ENCODE measurements around the gene CIART. TPM values are rescaled to one million over a fixed set of nuclear protein-coding genes. Genes with fewer than 3 reads are reported as not detected.
"Not testable (repeated sequence)": the region's sequence is repeated elsewhere in the genome, so short reads cannot be mapped to it uniquely, and the experiment has no call there.

The CIART gene
- total and polyA plus RNA-seq, 4 donors = 0.51 to 7.1 (median 1.9) TPM

DNA sequence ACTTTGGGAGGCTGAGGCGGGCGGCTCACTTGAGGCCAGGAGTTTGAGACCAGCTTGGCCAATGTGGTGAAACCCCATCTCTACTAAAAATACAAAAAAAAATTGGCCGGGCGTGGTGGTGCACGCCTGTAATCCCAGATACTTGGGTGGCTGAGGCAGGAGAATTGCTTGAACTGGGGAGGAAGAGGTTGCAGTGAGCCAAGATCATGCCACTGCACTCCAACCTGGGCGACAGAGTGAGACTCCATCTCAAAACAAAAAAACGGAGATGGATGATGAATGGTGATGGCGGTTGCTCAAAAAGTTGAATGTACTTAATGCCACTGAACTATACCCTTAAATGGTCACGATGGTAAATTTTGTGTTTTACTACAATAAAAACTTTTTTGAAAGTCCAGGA is 26.2 kb downstream of the CIART start:
- H3K4me1 ChIP-seq (ENCODE audit: control insufficient read depth in 4 of 4, insufficient read depth in 4 of 4, low read length in 3 of 4); DNase-seq (ENCODE audit: low spot score); H3K9me3 ChIP-seq (ENCODE audit: control insufficient read depth in 4 of 4, low read length in 3 of 4); H3K4me3 ChIP-seq (ENCODE audit: low read depth in 1 of 3, low read length in 3 of 3); H3K9ac ChIP-seq (ENCODE audit: low read depth in 1 of 2, low read length in 2 of 2); H3K27ac ChIP-seq (ENCODE audit: low read depth in 1 of 2, low read length in 2 of 2); H3K27me3 ChIP-seq (ENCODE audit: control insufficient read depth in 4 of 4, insufficient read depth in 4 of 4, low read length in 3 of 4): not testable (repeated sequence)
- 97% methylated on average over 9 of the region's 9 CpGs for WGBS
- H3K36me3 ChIP-seq (ENCODE audit: control insufficient read depth in 4 of 4, insufficient read depth in 3 of 4, low read depth in 1 of 4, low read length in 3 of 4) = peaks cover 1 to 12% (median 6%) of the 10 kb centered on the region in 4 donors

- TF ChIP-seq JUND (IDR thresholded peaks at IDR 0.05) (no peak), FOXA2 (IDR thresholded peaks at IDR 0.05) (no peak), MAX (IDR thresholded peaks at IDR 0.05) (no peak), NR2F2 (IDR thresholded peaks at IDR 0.05) (no peak), CTCF (IDR thresholded peaks at IDR 0.05; ENCODE audit: low read depth, low read length, missing input control) (no peak), FOXA1 (IDR thresholded peaks at IDR 0.05) (no peak), SP1 (IDR thresholded peaks at IDR 0.05) (no peak)
- TF ChIP-seq, protein P1, sequence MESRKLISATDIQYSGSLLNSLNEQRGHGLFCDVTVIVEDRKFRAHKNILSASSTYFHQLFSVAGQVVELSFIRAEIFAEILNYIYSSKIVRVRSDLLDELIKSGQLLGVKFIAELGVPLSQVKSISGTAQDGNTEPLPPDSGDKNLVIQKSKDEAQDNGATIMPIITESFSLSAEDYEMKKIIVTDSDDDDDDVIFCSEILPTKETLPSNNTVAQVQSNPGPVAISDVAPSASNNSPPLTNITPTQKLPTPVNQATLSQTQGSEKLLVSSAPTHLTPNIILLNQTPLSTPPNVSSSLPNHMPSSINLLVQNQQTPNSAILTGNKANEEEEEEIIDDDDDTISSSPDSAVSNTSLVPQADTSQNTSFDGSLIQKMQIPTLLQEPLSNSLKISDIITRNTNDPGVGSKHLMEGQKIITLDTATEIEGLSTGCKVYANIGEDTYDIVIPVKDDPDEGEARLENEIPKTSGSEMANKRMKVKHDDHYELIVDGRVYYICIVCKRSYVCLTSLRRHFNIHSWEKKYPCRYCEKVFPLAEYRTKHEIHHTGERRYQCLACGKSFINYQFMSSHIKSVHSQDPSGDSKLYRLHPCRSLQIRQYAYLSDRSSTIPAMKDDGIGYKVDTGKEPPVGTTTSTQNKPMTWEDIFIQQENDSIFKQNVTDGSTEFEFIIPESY (IDR thresholded peaks at IDR 0.05) = no peak
- TF ChIP-seq, protein P2, sequence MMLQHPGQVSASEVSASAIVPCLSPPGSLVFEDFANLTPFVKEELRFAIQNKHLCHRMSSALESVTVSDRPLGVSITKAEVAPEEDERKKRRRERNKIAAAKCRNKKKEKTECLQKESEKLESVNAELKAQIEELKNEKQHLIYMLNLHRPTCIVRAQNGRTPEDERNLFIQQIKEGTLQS (IDR thresholded peaks at IDR 0.05) = no peak
- H3K9ac ChIP-seq (ENCODE audit: low read depth in 1 of 2, low read length in 2 of 2) = no peak overlapping the region
- no peak for DNase-seq (ENCODE audit: low spot score)
- no peak overlapping the region for H3K4me3 ChIP-seq (ENCODE audit: low read depth in 1 of 3, low read length in 3 of 3)
- H3K36me3 ChIP-seq (ENCODE audit: control insufficient read depth in 4 of 4, insufficient read depth in 3 of 4, low read depth in 1 of 4, low read length in 3 of 4) = peaks cover 1 to 12% (median 6%) of the 10 kb centered on the region in 4 donors
- H3K27ac ChIP-seq (ENCODE audit: low read depth in 1 of 2, low read length in 2 of 2) = no peak overlapping the region
- 88% methylated on average over 10 of the region's 10 CpGs for WGBS
- no peaks in the 10 kb centered on the region for H3K27me3 ChIP-seq (ENCODE audit: control insufficient read depth in 4 of 4, insufficient read depth in 4 of 4, low read length in 3 of 4)
- no peaks in the 10 kb centered on the region for H3K9me3 ChIP-seq (ENCODE audit: control insufficient read depth in 4 of 4, low read length in 3 of 4)
- no peaks in the 10 kb centered on the region for H3K4me1 ChIP-seq (ENCODE audit: control insufficient read depth in 4 of 4, insufficient read depth in 4 of 4, low read length in 3 of 4)
Measured at GRCh38 chr1:150309758-150310508, 27.6 kb downstream of the CIART start.

- DNase-seq (ENCODE audit: low spot score) = no peak
Measured at GRCh38 chr1:150311762-150312161, 29.4 kb downstream of the CIART start.

DNA sequence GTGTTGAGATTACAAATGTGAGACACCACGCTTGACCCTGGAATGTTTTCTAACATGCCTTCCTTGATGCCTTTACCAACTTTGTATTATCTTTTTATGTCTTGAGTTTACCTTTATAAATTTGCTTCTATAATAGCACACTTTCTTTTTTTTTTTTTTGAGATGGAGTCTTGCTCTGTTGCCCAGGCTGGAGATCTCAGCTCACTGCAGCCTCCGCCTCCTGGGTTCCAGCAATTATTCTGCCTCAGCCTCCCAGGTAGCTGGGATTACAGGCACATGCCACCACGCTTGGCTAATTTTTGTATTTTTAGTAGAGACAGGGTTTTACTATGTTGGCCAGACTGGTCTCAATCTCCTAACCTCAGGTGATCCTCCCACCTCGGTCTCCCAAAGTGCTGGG is 32.3 kb downstream of the CIART start:
- 95% methylated on average over 4 of the region's 4 CpGs for WGBS
- not testable (repeated sequence) for DNase-seq (ENCODE audit: low spot score); H3K9me3 ChIP-seq (ENCODE audit: control insufficient read depth in 4 of 4, low read length in 3 of 4)

More at GRCh38 chr1:150311762-150312161, 29.4 kb downstream of the CIART start:
- no peaks in the 10 kb centered on the region for H3K4me1 ChIP-seq (ENCODE audit: control insufficient read depth in 4 of 4, insufficient read depth in 4 of 4, low read length in 3 of 4)
- peaks cover 1 to 10% (median 4%) of the 10 kb centered on the region in 4 donors for H3K36me3 ChIP-seq (ENCODE audit: control insufficient read depth in 4 of 4, insufficient read depth in 3 of 4, low read depth in 1 of 4, low read length in 3 of 4)
- no peak overlapping the region for H3K9ac ChIP-seq (ENCODE audit: low read depth in 1 of 2, low read length in 2 of 2)
- H3K27ac ChIP-seq (ENCODE audit: low read depth in 1 of 2, low read length in 2 of 2) = no peak overlapping the region
- 96% methylated on average over 2 of the region's 2 CpGs for WGBS
- no peak for TF ChIP-seq MAX (IDR thresholded peaks at IDR 0.05)
- H3K27me3 ChIP-seq (ENCODE audit: control insufficient read depth in 4 of 4, insufficient read depth in 4 of 4, low read length in 3 of 4) = no peaks in the 10 kb centered on the region
- H3K4me3 ChIP-seq (ENCODE audit: low read depth in 1 of 3, low read length in 3 of 3) = no peak overlapping the region
- no peaks in the 10 kb centered on the region for H3K9me3 ChIP-seq (ENCODE audit: control insufficient read depth in 4 of 4, low read length in 3 of 4)

More for the DNA sequence above, 32.3 kb downstream of the CIART start:
- not testable (repeated sequence) for H3K36me3 ChIP-seq (ENCODE audit: control insufficient read depth in 4 of 4, insufficient read depth in 3 of 4, low read depth in 1 of 4, low read length in 3 of 4); H3K4me3 ChIP-seq (ENCODE audit: low read depth in 1 of 3, low read length in 3 of 3); H3K27ac ChIP-seq (ENCODE audit: low read depth in 1 of 2, low read length in 2 of 2); H3K27me3 ChIP-seq (ENCODE audit: control insufficient read depth in 4 of 4, insufficient read depth in 4 of 4, low read length in 3 of 4); H3K9ac ChIP-seq (ENCODE audit: low read depth in 1 of 2, low read length in 2 of 2); H3K4me1 ChIP-seq (ENCODE audit: control insufficient read depth in 4 of 4, insufficient read depth in 4 of 4, low read length in 3 of 4)
